MM.1S (cell line): ENCODE data around the gene AANAT.
A peak's percentile ranks its signal among the peaks of the same experiment; 100 is the strongest.

Experiments used
- DNase-seq: peaks from one replicate; pipeline ENCODE4 v3.0.0-alpha.2; 2015
- H2AFZ ChIP-seq: fragments of 300-600 bp; sonication (generic); 2 replicates; pipeline ENCODE4 v1.6.0; 2016; ENCODE audit warnings: antibody characterized with exemption, low read length
- H3F3A ChIP-seq: fragments of 300-600 bp; sonication (generic); 2 replicates; pipeline ENCODE4 v1.6.1; 2016; ENCODE audit warnings: mild to moderate bottlenecking, antibody characterized with exemption, low read length, moderate library complexity, mixed read lengths; ENCODE audit not compliant: insufficient read depth
- H3K27ac ChIP-seq: fragments of 300-600 bp; sonication (generic); 2 replicates; pipeline ENCODE4 v1.5.1; 2016; ENCODE audit warnings: mild to moderate bottlenecking, low read length
- H3K27me3 ChIP-seq: fragments of 300-600 bp; sonication (generic); replicated peaks from 2 replicates; pipeline ENCODE4 v1.6.0; 2016; ENCODE audit warnings: low read length; ENCODE audit not compliant: insufficient read depth
- H3K36me3 ChIP-seq: fragments of 300-600 bp; sonication (generic); replicated peaks from 2 replicates; pipeline ENCODE4 v1.6.1; 2016; ENCODE audit warnings: mild to moderate bottlenecking, low read length, mixed read lengths; ENCODE audit not compliant: insufficient read depth
- H3K4me1 ChIP-seq: fragments of 300-600 bp; sonication (generic); 2 replicates; pipeline ENCODE4 v1.6.1; 2016; ENCODE audit warnings: low read length, mixed read lengths
- H3K4me2 ChIP-seq: fragments of 300-600 bp; sonication (generic); 2 replicates; pipeline ENCODE4 v1.6.0; 2016; ENCODE audit warnings: low read depth, low read length
- H3K4me3 ChIP-seq: fragments of 300-600 bp; sonication (generic); 2 replicates; pipeline ENCODE4 v1.5.1; 2016; ENCODE audit warnings: low read length, mixed read lengths
- H3K79me2 ChIP-seq: fragments of 300-600 bp; sonication (generic); 2 replicates; pipeline ENCODE4 v1.6.1; 2016; ENCODE audit warnings: mixed run types, low read length, mixed read lengths
- H3K9ac ChIP-seq: fragments of 300-600 bp; sonication (generic); 2 replicates; pipeline ENCODE4 v1.6.1; 2016; ENCODE audit warnings: low read length, mixed read lengths
- H3K9me2 ChIP-seq: fragments of 300-600 bp; sonication (generic); replicated peaks from 2 replicates; pipeline ENCODE4 v1.6.1; 2016; ENCODE audit warnings: mild to moderate bottlenecking, low read length, mixed read lengths; ENCODE audit not compliant: insufficient read depth
- H3K9me3 ChIP-seq: fragments of 300-600 bp; sonication (generic); replicated peaks from 2 replicates; pipeline ENCODE4 v1.6.1; 2016; ENCODE audit warnings: mild to moderate bottlenecking, low read length, mixed read lengths; ENCODE audit not compliant: insufficient read depth
- H4K20me1 ChIP-seq: fragments of 300-600 bp; sonication (generic); 2 replicates; pipeline ENCODE4 v1.6.1; 2016; ENCODE audit warnings: mild to moderate bottlenecking, low read length, moderate library complexity, mixed read lengths; ENCODE audit not compliant: insufficient read depth
- EZH2 ChIP-seq: fragments of 300-600 bp; sonication (generic); optimal IDR thresholded peaks from 2 replicates; pipeline ENCODE3; 2017; ENCODE audit warnings: low read depth, mild to moderate bottlenecking, antibody characterized with exemption, low read length, mixed read lengths
- EZH2phosphoT487 ChIP-seq: fragments of 300-600 bp; sonication (generic); IDR thresholded peaks from 2 replicates; pipeline ENCODE4 v1.6.1; 2018; ENCODE audit warnings: antibody characterized with exemption, low read length
- TF ChIP-seq, protein P1 (sequence below): fragments of 300-600 bp; sonication (generic); IDR thresholded peaks from 2 replicates; pipeline ENCODE4 v1.5.1; 2016; ENCODE audit warnings: antibody characterized with exemption, low read length, mixed read lengths

AANAT gene

DNA sequence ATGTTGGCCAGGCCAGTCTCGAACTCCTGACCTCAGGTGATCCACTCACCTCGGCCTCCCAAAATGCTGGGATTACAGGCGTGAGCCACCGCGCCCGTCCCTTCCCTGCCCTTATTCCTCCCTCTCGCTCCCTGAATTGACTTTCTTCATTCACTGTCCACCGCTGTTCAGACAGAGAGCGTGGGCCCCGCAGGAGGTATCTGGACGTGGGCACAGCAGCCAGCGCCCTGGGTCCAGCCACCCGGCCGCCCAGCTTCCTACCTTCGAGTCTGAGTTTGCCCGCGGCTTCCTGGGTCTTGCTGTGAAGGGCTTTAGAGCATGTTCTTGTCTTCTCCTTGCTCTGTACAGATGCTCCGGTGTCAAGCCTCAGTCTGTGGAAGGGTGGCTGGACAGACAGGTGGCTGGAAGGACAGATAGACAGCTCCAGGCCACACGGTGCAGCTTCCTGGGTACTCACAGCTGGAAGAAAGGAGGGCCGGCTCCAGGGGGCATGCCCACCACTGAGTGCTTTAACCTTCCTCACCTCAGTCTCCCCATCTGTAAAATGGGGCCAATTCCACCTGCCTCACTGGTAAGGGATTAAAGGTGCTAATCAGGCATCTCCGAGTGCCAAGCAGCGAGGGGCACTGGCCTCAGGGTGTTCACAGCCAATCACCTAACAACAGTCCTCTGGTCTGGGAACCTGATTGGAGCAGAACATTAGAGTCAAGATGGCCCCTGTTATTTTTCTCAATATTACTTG, 20.2 kb downstream of the AANAT start:
- Histone ChIP-seq H2AFZ (no peak overlapping the region), H4K20me1 (no peaks in the 10 kb centered on the region), H3K9ac (no peak overlapping the region), H3F3A (peaks cover 29% of the 10 kb centered on the region), H3K4me2 (no peak overlapping the region), H3K4me3 (no peak overlapping the region), H3K27me3 (no peaks in the 10 kb centered on the region), H3K36me3 (no peaks in the 10 kb centered on the region), H3K27ac (no peak overlapping the region), H3K79me2 (peaks cover 8% of the 10 kb centered on the region), H3K9me3 (no peaks in the 10 kb centered on the region), H3K4me1 (peaks cover 33% of the 10 kb centered on the region), H3K9me2 (no peaks in the 10 kb centered on the region)
- DNase-seq, result no peak
- TF ChIP-seq EZH2 (no peak), EZH2phosphoT487 (no peak)
- TF ChIP-seq, protein P1, sequence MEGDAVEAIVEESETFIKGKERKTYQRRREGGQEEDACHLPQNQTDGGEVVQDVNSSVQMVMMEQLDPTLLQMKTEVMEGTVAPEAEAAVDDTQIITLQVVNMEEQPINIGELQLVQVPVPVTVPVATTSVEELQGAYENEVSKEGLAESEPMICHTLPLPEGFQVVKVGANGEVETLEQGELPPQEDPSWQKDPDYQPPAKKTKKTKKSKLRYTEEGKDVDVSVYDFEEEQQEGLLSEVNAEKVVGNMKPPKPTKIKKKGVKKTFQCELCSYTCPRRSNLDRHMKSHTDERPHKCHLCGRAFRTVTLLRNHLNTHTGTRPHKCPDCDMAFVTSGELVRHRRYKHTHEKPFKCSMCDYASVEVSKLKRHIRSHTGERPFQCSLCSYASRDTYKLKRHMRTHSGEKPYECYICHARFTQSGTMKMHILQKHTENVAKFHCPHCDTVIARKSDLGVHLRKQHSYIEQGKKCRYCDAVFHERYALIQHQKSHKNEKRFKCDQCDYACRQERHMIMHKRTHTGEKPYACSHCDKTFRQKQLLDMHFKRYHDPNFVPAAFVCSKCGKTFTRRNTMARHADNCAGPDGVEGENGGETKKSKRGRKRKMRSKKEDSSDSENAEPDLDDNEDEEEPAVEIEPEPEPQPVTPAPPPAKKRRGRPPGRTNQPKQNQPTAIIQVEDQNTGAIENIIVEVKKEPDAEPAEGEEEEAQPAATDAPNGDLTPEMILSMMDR, result no peak

DNA sequence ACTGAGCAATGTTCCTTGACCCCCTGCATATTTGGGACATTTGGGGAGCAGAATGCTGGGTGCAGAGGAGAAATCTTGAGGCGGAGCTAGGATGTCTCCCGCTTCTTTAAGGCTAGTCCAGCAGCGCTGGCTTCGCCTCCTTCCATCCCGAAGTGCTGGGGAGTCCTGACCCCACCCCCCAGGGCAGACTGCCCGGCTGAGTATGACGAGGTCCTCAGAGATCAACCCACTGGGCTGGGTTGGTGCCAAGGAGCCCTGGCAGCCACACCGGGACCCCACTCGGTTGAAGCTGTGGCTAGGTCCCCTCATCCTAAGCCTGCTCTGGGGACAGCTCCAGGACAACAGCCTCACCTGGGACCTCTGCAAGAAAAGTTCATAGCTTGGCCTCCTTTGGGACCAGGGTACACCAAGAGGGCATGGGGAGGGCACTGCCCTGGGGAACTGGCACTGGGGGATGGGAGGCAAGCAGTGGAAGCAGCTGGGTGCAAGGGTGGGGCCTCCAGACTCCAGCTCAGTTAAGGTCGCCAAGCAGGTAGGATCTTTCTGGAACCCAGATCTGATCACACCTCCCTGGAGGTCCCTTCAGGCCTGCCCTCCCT, 22.8 kb downstream of the AANAT start:
- H3K9me2 ChIP-seq, result no peaks in the 10 kb centered on the region
- H4K20me1 ChIP-seq, result no peaks in the 10 kb centered on the region
- no peak for TF ChIP-seq EZH2
- H3K27ac ChIP-seq, result no peak overlapping the region
- H3K9ac ChIP-seq, result no peak overlapping the region
- peaks cover 19% of the 10 kb centered on the region for H3K79me2 ChIP-seq
- peaks cover 30% of the 10 kb centered on the region for H3F3A ChIP-seq
- no peaks in the 10 kb centered on the region for H3K9me3 ChIP-seq
- H3K4me2 ChIP-seq, result no peak overlapping the region
- peaks cover 43% of the 10 kb centered on the region for H3K4me1 ChIP-seq
- no peaks in the 10 kb centered on the region for H3K36me3 ChIP-seq
- H2AFZ ChIP-seq, result no peak overlapping the region
- H3K27me3 ChIP-seq, result no peaks in the 10 kb centered on the region
- no peak for DNase-seq
- H3K4me3 ChIP-seq, result no peak overlapping the region

- no peak for DNase-seq
- Histone ChIP-seq H4K20me1 (no peaks in the 10 kb centered on the region), H3K79me2 (peaks cover 32% of the 10 kb centered on the region), H3K27me3 (no peaks in the 10 kb centered on the region), H3K4me1 (peaks cover 41% of the 10 kb centered on the region), H3K9me2 (no peaks in the 10 kb centered on the region), H3K36me3 (no peaks in the 10 kb centered on the region), H3K4me2 (no peak overlapping the region), H3K9me3 (no peaks in the 10 kb centered on the region), H3K9ac (no peak overlapping the region), H3K4me3 (no peak overlapping the region), H3F3A (peaks cover 27% of the 10 kb centered on the region), H3K27ac (peak overlapping the region; percentile 83; the same call in 1 of the 2 replicates), H2AFZ (no peak overlapping the region)
- TF ChIP-seq EZH2 (no peak), EZH2phosphoT487 (no peak)
- TF ChIP-seq, protein P1, result no peak
Observed at GRCh38 chr17:76491271-76492122, 24.1 kb downstream of the AANAT start.
